ENCODE measurements around the gene ROBO1. TPM values are rescaled to one million over a fixed set of nuclear protein-coding genes. Genes with fewer than 3 reads are reported as not detected.

ROBO1 gene
- total RNA-seq, 1 donor from 2014 or later = 20.8 TPM

DNA sequence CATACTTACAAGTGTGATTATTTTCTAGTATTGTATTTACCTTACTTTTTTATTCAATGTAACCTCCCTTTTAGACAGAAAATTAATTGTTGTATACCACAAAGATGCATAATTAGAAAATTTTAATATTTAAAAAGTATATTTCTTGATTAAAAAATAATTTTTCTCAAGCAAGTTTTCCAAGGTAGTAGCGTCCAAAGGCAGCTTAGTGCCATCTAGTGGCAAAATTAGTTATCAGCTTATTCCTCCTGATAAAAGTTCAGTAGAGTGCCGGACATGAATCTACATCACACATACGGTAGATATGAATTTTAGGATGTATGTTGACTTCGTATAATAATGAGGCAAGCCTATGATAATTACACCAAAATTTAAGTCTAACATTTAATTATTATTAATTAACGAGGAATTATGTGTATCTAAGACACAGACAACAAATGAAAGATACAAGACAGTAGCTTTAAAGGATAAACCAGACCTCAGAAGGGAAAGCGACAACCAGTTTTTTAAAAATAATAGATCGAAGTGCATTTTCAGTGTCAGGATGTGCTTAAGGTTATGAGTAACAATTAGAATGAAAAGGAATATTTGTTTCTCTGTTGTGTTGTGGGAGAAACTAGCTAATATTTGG is 405.9 kb downstream of the ROBO1 start:
- Histone ChIP-seq H3K4me3 (ENCODE audit: low read depth, low read length) (no peak overlapping the region), H3K27me3 (ENCODE audit: control insufficient read depth, insufficient read depth, low read length) (peaks cover 2% of the 10 kb centered on the region), H3K36me3 (ENCODE audit: control insufficient read depth, insufficient read depth, low read length) (no peaks in the 10 kb centered on the region)
- DNase-seq (ENCODE audit: low read depth) (peak; percentile 56), FAIRE-seq (no peak)
- peak; percentile 41 for TF ChIP-seq CTCF (IDR thresholded peaks at IDR 0.05; ENCODE audit: insufficient read depth, low read length, severe bottlenecking)

GRCh38 chr3:79358327-79358726 is 409.5 kb downstream of the ROBO1 start:
- no peaks in the 10 kb centered on the region for H3K36me3 ChIP-seq (ENCODE audit: control insufficient read depth, insufficient read depth, low read length)
- DNase-seq (ENCODE audit: low read depth) = no peak
- no peak for TF ChIP-seq CTCF (IDR thresholded peaks at IDR 0.05; ENCODE audit: insufficient read depth, low read length, severe bottlenecking)
- no peak for FAIRE-seq
- no peak overlapping the region for H3K4me3 ChIP-seq (ENCODE audit: low read depth, low read length)
- peaks cover 2% of the 10 kb centered on the region for H3K27me3 ChIP-seq (ENCODE audit: control insufficient read depth, insufficient read depth, low read length)

DNA sequence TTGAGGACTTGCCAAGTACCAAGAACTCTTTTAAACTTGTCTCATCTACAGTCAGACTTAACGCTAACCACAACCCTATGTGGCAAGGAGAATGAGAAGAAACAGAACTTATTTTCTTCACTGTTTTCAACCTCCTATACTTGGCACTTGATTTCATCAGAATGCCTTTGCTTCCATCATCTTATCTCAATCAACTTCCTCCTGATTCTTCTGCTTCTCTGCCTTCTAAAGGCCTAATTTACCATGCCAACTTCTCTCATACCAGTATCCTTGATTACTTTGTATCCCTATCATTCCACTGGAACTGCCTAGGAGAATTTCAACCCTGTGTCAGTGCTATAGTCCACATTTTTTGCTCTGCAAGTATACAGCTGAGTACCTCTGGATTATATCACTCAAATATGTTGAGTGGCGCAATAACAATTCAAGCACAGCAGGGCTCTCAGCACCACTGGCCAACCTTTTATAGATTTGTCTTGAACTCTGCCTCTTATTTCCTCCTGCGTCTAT is 413.6 kb downstream of the ROBO1 start:
- no peak for TF ChIP-seq CTCF (IDR thresholded peaks at IDR 0.05; ENCODE audit: insufficient read depth, low read length, severe bottlenecking)
- no peak for DNase-seq (ENCODE audit: low read depth)
- Histone ChIP-seq H3K36me3 (ENCODE audit: control insufficient read depth, insufficient read depth, low read length) (no peaks in the 10 kb centered on the region), H3K27me3 (ENCODE audit: control insufficient read depth, insufficient read depth, low read length) (no peaks in the 10 kb centered on the region), H3K4me3 (ENCODE audit: low read depth, low read length) (no peak overlapping the region)
- FAIRE-seq = no peak

GRCh38 chr3:79351699-79352098 is 416.1 kb downstream of the ROBO1 start:
- no peak for TF ChIP-seq CTCF (IDR thresholded peaks at IDR 0.05; ENCODE audit: insufficient read depth, low read length, severe bottlenecking)
- H3K27me3 ChIP-seq (ENCODE audit: control insufficient read depth, insufficient read depth, low read length) = no peaks in the 10 kb centered on the region
- H3K36me3 ChIP-seq (ENCODE audit: control insufficient read depth, insufficient read depth, low read length) = no peaks in the 10 kb centered on the region
- no peak overlapping the region for H3K4me3 ChIP-seq (ENCODE audit: low read depth, low read length)
- FAIRE-seq (no peak), DNase-seq (ENCODE audit: low read depth) (peak; percentile 59)

- Histone ChIP-seq H3K4me3 (ENCODE audit: low read depth, low read length) (no peak overlapping the region), H3K36me3 (ENCODE audit: control insufficient read depth, insufficient read depth, low read length) (no peaks in the 10 kb centered on the region), H3K27me3 (ENCODE audit: control insufficient read depth, insufficient read depth, low read length) (no peaks in the 10 kb centered on the region)
- TF ChIP-seq CTCF (IDR thresholded peaks at IDR 0.05; ENCODE audit: insufficient read depth, low read length, severe bottlenecking) = no peak
- DNase-seq (ENCODE audit: low read depth) (no peak), FAIRE-seq (no peak)
Observed at GRCh38 chr3:79344876-79345871, 422.6 kb downstream of the ROBO1 start.

All from bronchial epithelial cell (primary cell).